MCF 10A (cell line): ENCODE measurements around the gene VAT1L. TPM values are rescaled to one million over a fixed set of nuclear protein-coding genes. Genes with fewer than 3 reads are reported as not detected.

ENCODE experiments used
- BruUV-seq: library from RNA; stranded (reverse); fragments of 400-500 nt; replicated peaks from 2 replicates; lab custom pipeline; 2021; lab: Mats Ljungman, UMichigan
- CTCF ChIA-PET: fragments of 300-600 bp; sonication (Branson Sonifier 250); formaldehyde crosslinking; extraction: SDS; loops from one replicate; lab custom pipeline; 2021; ENCODE audit warnings: antibody characterized with exemption, inconsistent platforms; lab: Yijun Ruan, JAX
- POLR2A ChIA-PET: fragments of 300-600, 350-650 bp; sonication (Branson Sonifier 250); formaldehyde crosslinking; extraction: SDS; loops from one replicate; lab custom pipeline; 2020; ENCODE audit warnings: antibody characterized with exemption, inconsistent platforms; lab: Yijun Ruan, JAX
- DNase-seq: peaks from one replicate; pipeline ENCODE4 v3.0.0-alpha.2; 2018; ENCODE audit not compliant: unreplicated experiment
- H3K27ac Mint-ChIP-seq: one replicate; pipeline ENCODE4 v1.8.0; 2022; ENCODE audit warnings: mild to moderate bottlenecking, low read depth, mixed read lengths; ENCODE audit not compliant: unreplicated experiment
- H3K27me3 Mint-ChIP-seq: one replicate; pipeline ENCODE4 v1.8.0; 2022; ENCODE audit warnings: mixed read lengths; ENCODE audit not compliant: insufficient read depth, unreplicated experiment
- H3K36me3 Mint-ChIP-seq: one replicate; pipeline ENCODE4 v1.8.0; 2022; ENCODE audit warnings: mild to moderate bottlenecking, moderate library complexity, mixed read lengths; ENCODE audit not compliant: insufficient read depth, unreplicated experiment
- H3K4me1 Mint-ChIP-seq: one replicate; pipeline ENCODE4 v1.8.0; 2022; ENCODE audit warnings: mixed read lengths; ENCODE audit not compliant: insufficient read depth, unreplicated experiment
- H3K4me3 Mint-ChIP-seq: one replicate; pipeline ENCODE4 v1.8.0; 2022; ENCODE audit warnings: mild to moderate bottlenecking, moderate library complexity, mixed read lengths; ENCODE audit not compliant: unreplicated experiment
- H3K9me3 Mint-ChIP-seq: one replicate; pipeline ENCODE4 v1.8.0; 2022; ENCODE audit warnings: mixed read lengths; ENCODE audit not compliant: unreplicated experiment
- CTCF ChIP-seq: fragments of 200-600 bp; IDR thresholded peaks from one replicate; pipeline ENCODE4 v1.8.0; 2022; ENCODE audit warnings: antibody characterized with exemption, mild to moderate bottlenecking; ENCODE audit not compliant: unreplicated experiment
- intact Hi-C: fragments of 100-400 bp; cut with micrococcal nuclease; formaldehyde crosslinking; loops from 2 replicates; pipeline ENCODE4 v1.14.1; 2022
- total RNA-seq: library from RNA; stranded (reverse); gene quantifications from 2 replicates; pipeline ENCODE4 v1.2.3, GENCODE V29; 2022

VAT1L gene
- total RNA-seq, 1 experiment from 2014 or later: 1.1 TPM

DNA sequence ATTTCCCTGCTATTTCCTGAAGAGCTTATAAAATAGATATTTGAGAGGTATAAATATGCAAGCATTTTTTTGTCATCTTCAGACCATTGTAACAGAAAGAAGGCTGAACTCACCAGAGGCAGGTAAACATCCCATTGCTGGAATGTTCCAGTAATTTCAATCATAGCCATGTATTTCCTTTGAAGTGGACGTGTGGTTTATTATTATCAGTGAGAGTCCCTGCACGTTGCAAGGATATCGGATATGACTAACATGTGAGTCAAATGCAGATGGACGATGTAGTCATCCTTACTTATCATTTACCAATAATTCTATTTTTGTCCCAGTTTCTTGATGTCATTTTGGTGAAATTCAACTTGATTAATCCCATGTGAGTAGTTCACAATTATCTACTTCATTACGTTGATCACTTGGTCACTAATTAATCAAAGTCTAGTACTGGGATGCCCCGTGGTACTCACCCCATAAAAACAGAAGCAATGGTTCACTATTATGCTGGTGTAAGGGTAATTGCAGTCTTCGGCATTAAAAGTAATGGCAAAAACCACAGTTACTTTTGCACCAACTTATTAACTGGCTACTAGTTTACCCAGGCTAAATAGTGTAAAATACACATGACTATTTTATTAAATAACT lies 89.5 kb downstream of the VAT1L start:
- Mint-ChIP-seq H3K27ac (no peak overlapping the region), H3K36me3 (no peaks in the 10 kb centered on the region), H3K27me3 (no peaks in the 10 kb centered on the region), H3K4me3 (no peak overlapping the region), H3K9me3 (no peaks in the 10 kb centered on the region), H3K4me1 (peaks cover 6% of the 10 kb centered on the region)
- intact Hi-C loops: loop anchor here (5.0 kb wide), 1 partner anchor 46 kb away; no protein-coding TSS in a partner anchor
- BruUV-seq: no TSS peak
- ChIA-PET POLR2A (interaction anchor here (0.9 kb wide), 1 partner anchor 8 kb away, joined by 4 read pairs; no protein-coding TSS in a partner anchor), CTCF (interaction anchor here (0.7 kb wide), 2 partner anchors 35 to 74 kb away, joined by 3 to 4 read pairs; no protein-coding TSS in a partner anchor)
- peak; percentile 66 for DNase-seq
- no peak for TF ChIP-seq CTCF

DNA sequence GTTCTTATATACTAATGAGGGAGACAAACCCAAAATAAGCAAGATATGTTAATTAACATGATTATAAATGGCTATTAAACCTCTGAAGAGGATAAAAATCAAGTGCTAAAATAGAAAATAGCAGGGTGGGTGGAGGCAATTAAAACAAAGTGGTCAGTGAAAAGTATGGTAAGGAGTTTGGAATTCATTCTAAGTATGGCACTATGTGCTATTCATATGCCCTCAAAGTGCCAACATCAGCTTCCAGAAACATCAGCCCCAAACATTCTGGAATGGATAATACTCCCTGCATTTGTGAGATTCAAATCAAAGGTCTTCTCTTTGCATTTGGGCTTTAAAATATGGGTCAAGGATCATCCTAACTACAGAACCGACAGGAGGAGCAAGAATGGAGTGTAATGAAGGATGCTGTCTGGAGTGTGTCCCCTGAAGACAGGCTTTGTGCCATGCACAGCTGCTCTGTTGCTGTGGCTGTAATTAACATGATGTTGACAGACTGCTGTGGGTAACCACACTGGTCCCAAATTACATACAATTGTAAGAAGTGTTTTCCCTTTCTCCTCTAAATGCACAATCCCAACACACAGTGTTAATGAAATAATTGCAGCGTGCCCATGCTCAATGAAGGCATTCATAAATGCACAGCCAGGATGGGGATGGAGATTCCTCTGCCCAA lies 93.1 kb downstream of the VAT1L start:
- no peak for TF ChIP-seq CTCF
- Mint-ChIP-seq H3K4me1 (peaks cover 6% of the 10 kb centered on the region), H3K4me3 (no peak overlapping the region), H3K9me3 (no peaks in the 10 kb centered on the region), H3K27me3 (peaks cover 15% of the 10 kb centered on the region), H3K36me3 (no peaks in the 10 kb centered on the region), H3K27ac (no peak overlapping the region)
- ChIA-PET POLR2A (interaction anchor here (0.7 kb wide), 1 partner anchor 249 kb away, joined by 3 read pairs; no protein-coding TSS in a partner anchor), CTCF (interaction anchor here (0.6 kb wide), 3 partner anchors 48 to 628 kb away, joined by 3 to 4 read pairs (median 3); no protein-coding TSS in a partner anchor)
- no peak for DNase-seq
- intact Hi-C loops: no loop called here
- no TSS peak for BruUV-seq

- ChIA-PET CTCF (interaction anchor here (0.6 kb wide), 3 partner anchors 48 to 738 kb away, joined by 3 to 4 read pairs (median 3); no protein-coding TSS in a partner anchor), POLR2A (interaction anchor here (0.7 kb wide), 1 partner anchor 250 kb away, joined by 3 read pairs; no protein-coding TSS in a partner anchor)
- no TSS peak for BruUV-seq
- no peak for DNase-seq
- Mint-ChIP-seq H3K27me3 (peaks cover 24% of the 10 kb centered on the region), H3K4me3 (no peak overlapping the region), H3K36me3 (no peaks in the 10 kb centered on the region), H3K9me3 (no peaks in the 10 kb centered on the region), H3K4me1 (peaks cover 6% of the 10 kb centered on the region), H3K27ac (no peak overlapping the region)
- no peak for TF ChIP-seq CTCF
- intact Hi-C loops: no loop called here
Observed at GRCh38 chr16:77882358-77882757, 94.0 kb downstream of the VAT1L start.
